Left ventricle myocardium inferior (tissue), 1 donor: ENCODE data around the gene RRP1B. TPM values are rescaled to one million over a fixed set of nuclear protein-coding genes. Genes with fewer than 3 reads are reported as not detected.

Experiments
- DNase-seq: peaks from one replicate; pipeline ENCODE4 v3.0.0-alpha.2; 2020
- H3K27ac ChIP-seq: fragments of 200-600 bp; replicated peaks from 2 replicates; pipeline ENCODE4 v1.8.0; 2021
- H3K27me3 ChIP-seq: fragments of 200-600 bp; 2 replicates; pipeline ENCODE4 v1.8.0; 2021; ENCODE audit warnings: low read depth
- H3K36me3 ChIP-seq: fragments of 200-600 bp; 2 replicates; pipeline ENCODE4 v1.8.0; 2021
- H3K4me1 ChIP-seq: fragments of 200-600 bp; 2 replicates; pipeline ENCODE4 v1.8.0; 2021
- H3K4me3 ChIP-seq: fragments of 200-600 bp; 2 replicates; pipeline ENCODE4 v1.8.0; 2021; ENCODE audit warnings: mild to moderate bottlenecking, moderate library complexity
- H3K9me3 ChIP-seq: fragments of 200-600 bp; replicated peaks from 2 replicates; pipeline ENCODE4 v1.8.0; 2021
- CTCF ChIP-seq: fragments of 200-600 bp; IDR thresholded peaks from 2 replicates; pipeline ENCODE4 v1.8.0; 2021; ENCODE audit warnings: antibody characterized with exemption, mild to moderate bottlenecking, borderline replicate concordance
- intact Hi-C: fragments of 100-400 bp; cut with micrococcal nuclease; formaldehyde crosslinking; loops from one replicate; pipeline ENCODE4 v1.11.0; 2022
- total RNA-seq: library from RNA; stranded (reverse); fragmentation: NEBNext Ultra II Directional; extraction: Animal tissue kit (Norgen Biotek cat#: 25700); gene quantifications from one replicate; pipeline ENCODE4 v1.2.1, GENCODE V29; 2021
- donor health status: DM: no; HTN: yes; CAD: no; lungs with severe emphysema.

The RRP1B gene
- total RNA-seq, 1 donor from 2014 or later: 8.9 TPM

- Histone ChIP-seq H3K9me3 (no peaks in the 10 kb centered on the region), H3K36me3 (peaks cover 8% of the 10 kb centered on the region), H3K4me1 (peaks cover 59% of the 10 kb centered on the region), H3K27me3 (no peaks in the 10 kb centered on the region), H3K27ac (peak overlapping the region; percentile 36), H3K4me3 (no peak overlapping the region)
- no peak for DNase-seq
- no peak for TF ChIP-seq CTCF
- intact Hi-C loops: no loop called here
These were observed 75.0 kb downstream of the RRP1B start for GRCh38 chr21:43734131-43734927.

- peaks cover 53% of the 10 kb centered on the region for H3K4me1 ChIP-seq
- no peaks in the 10 kb centered on the region for H3K9me3 ChIP-seq
- no peaks in the 10 kb centered on the region for H3K27me3 ChIP-seq
- TF ChIP-seq CTCF: no peak
- H3K4me3 ChIP-seq: no peak overlapping the region
- H3K36me3 ChIP-seq: peaks cover 8% of the 10 kb centered on the region
- DNase-seq: no peak
- intact Hi-C loops: no loop called here
- H3K27ac ChIP-seq: peak overlapping the region; percentile 36
These were observed 75.5 kb downstream of the RRP1B start for GRCh38 chr21:43734928-43735229.

GRCh38 chr21:43735236-43736091 lies 76.1 kb downstream of the RRP1B start:
- H3K4me3 ChIP-seq: no peak overlapping the region
- H3K36me3 ChIP-seq: peaks cover 8% of the 10 kb centered on the region
- H3K27ac ChIP-seq: peak overlapping the region; percentile 36
- H3K4me1 ChIP-seq: peaks cover 52% of the 10 kb centered on the region
- no peaks in the 10 kb centered on the region for H3K27me3 ChIP-seq
- DNase-seq: no peak
- no peaks in the 10 kb centered on the region for H3K9me3 ChIP-seq
- intact Hi-C loops: no loop called here
- no peak for TF ChIP-seq CTCF

GRCh38 chr21:43736224-43736883 lies 77.0 kb downstream of the RRP1B start:
- no peak overlapping the region for H3K27ac ChIP-seq
- intact Hi-C loops: no loop called here
- no peak for TF ChIP-seq CTCF

GRCh38 chr21:43737158-43737950 lies 78.0 kb downstream of the RRP1B start:
- no peak overlapping the region for H3K27ac ChIP-seq
- TF ChIP-seq CTCF: no peak
- H3K4me1 ChIP-seq: peaks cover 47% of the 10 kb centered on the region
- H3K36me3 ChIP-seq: peaks cover 11% of the 10 kb centered on the region
- DNase-seq: no peak
- no peak overlapping the region for H3K4me3 ChIP-seq
- intact Hi-C loops: no loop called here
- no peaks in the 10 kb centered on the region for H3K27me3 ChIP-seq
- H3K9me3 ChIP-seq: no peaks in the 10 kb centered on the region

More at GRCh38 chr21:43736224-43736883, 77.0 kb downstream of the RRP1B start:
- peaks cover 56% of the 10 kb centered on the region for H3K4me1 ChIP-seq
- no peaks in the 10 kb centered on the region for H3K9me3 ChIP-seq
- no peak for DNase-seq
- H3K4me3 ChIP-seq: no peak overlapping the region
- H3K27me3 ChIP-seq: no peaks in the 10 kb centered on the region
- peaks cover 8% of the 10 kb centered on the region for H3K36me3 ChIP-seq
